Measurements from ENCODE around the gene MACROD2.
"Not testable (repeated sequence)": the region's sequence is repeated elsewhere in the genome, so short reads cannot be mapped to it uniquely, and the experiment has no call there.

Gene MACROD2

GRCh38 chr20:14418376-14418775 is 423.1 kb downstream of the MACROD2 start:
- no peak for DNase-seq

GRCh38 chr20:14422892-14423291 is 427.6 kb downstream of the MACROD2 start:
- DNase-seq: no peak

- no peak for DNase-seq
Measured at GRCh38 chr20:14431568-14431967, 436.3 kb downstream of the MACROD2 start.

GRCh38 chr20:14432085-14432484 is 436.8 kb downstream of the MACROD2 start:
- no peak for DNase-seq

GRCh38 chr20:14432597-14432996 is 437.3 kb downstream of the MACROD2 start:
- DNase-seq: no peak

GRCh38 chr20:14434384-14435136 is 439.2 kb downstream of the MACROD2 start:
- no peak for DNase-seq

- DNase-seq: no peak
Measured at GRCh38 chr20:14441201-14441600, 445.9 kb downstream of the MACROD2 start.

- DNase-seq: no peak
Measured at GRCh38 chr20:14444106-14444505, 448.8 kb downstream of the MACROD2 start.

GRCh38 chr20:14445310-14445709 is 450.0 kb downstream of the MACROD2 start:
- DNase-seq: no peak

- no peak for DNase-seq
Measured at GRCh38 chr20:14445902-14446301, 450.6 kb downstream of the MACROD2 start.

GRCh38 chr20:14446446-14446845 is 451.1 kb downstream of the MACROD2 start:
- DNase-seq: no peak

- no peak for DNase-seq
Measured at GRCh38 chr20:14449323-14449722, 454.0 kb downstream of the MACROD2 start.

GRCh38 chr20:14450256-14450655 is 454.9 kb downstream of the MACROD2 start:
- DNase-seq: no peak

GRCh38 chr20:14451458-14451857 is 456.1 kb downstream of the MACROD2 start:
- no peak for DNase-seq

- no peak for DNase-seq
Measured at GRCh38 chr20:14453259-14453658, 457.9 kb downstream of the MACROD2 start.

- no peak for DNase-seq
Measured at GRCh38 chr20:14454296-14454695, 459.0 kb downstream of the MACROD2 start.

- DNase-seq: not testable (repeated sequence)
Measured at GRCh38 chr20:14467104-14467827, 471.9 kb downstream of the MACROD2 start.

- DNase-seq: peak; percentile 51
Measured at GRCh38 chr20:14470231-14470899, 475.0 kb downstream of the MACROD2 start.

GRCh38 chr20:14470977-14471661 is 475.8 kb downstream of the MACROD2 start:
- DNase-seq: peak; percentile 83

- no peak for DNase-seq
Measured at GRCh38 chr20:14477125-14477524, 481.8 kb downstream of the MACROD2 start.

- no peak for DNase-seq
Measured at GRCh38 chr20:14478126-14478525, 482.8 kb downstream of the MACROD2 start.

- no peak for DNase-seq
Measured at GRCh38 chr20:14481863-14482262, 486.5 kb downstream of the MACROD2 start.

- no peak for DNase-seq
Measured at GRCh38 chr20:14488212-14488611, 492.9 kb downstream of the MACROD2 start.
